Liver (tissue), 9 donors: ENCODE data around the gene CACFD1. TPM values are rescaled to one million over a fixed set of nuclear protein-coding genes. Genes with fewer than 3 reads are reported as not detected.

Experiments used
- DNase-seq: peaks from one replicate; pipeline ENCODE4 v3.0.0-alpha.2; 2017; ENCODE audit warnings: low spot score
- H3K27ac ChIP-seq, 2 donors: one replicate each; pipeline ENCODE4 v1.7.0; 2013; ENCODE audit warnings: inconsistent platforms in 2 of 2, low read length in 2 of 2, control low read depth in 1 of 2, low read depth in 1 of 2, mild to moderate bottlenecking in 1 of 2
- H3K27me3 ChIP-seq, 4 donors: one replicate each; pipeline versions ENCODE4 v1.6.1 to v1.7.0; 2013; ENCODE audit warnings: low read length in 3 of 4, inconsistent platforms in 1 of 4, mild to moderate bottlenecking in 1 of 4, moderate library complexity in 1 of 4; ENCODE audit not compliant: control insufficient read depth in 4 of 4, insufficient read depth in 4 of 4
- H3K36me3 ChIP-seq, 4 donors: one replicate each; pipeline versions ENCODE4 v1.6.1 to v1.7.0; 2013; ENCODE audit warnings: low read length in 3 of 4, mild to moderate bottlenecking in 3 of 4, low read depth in 1 of 4, moderate library complexity in 1 of 4; ENCODE audit not compliant: control insufficient read depth in 4 of 4, insufficient read depth in 3 of 4
- H3K4me1 ChIP-seq, 4 donors: one replicate each; pipeline versions ENCODE4 v1.6.1 to v1.7.0; 2013; ENCODE audit warnings: low read length in 3 of 4, mild to moderate bottlenecking in 3 of 4, moderate library complexity in 1 of 4; ENCODE audit not compliant: control insufficient read depth in 4 of 4, insufficient read depth in 4 of 4
- H3K4me3 ChIP-seq, 3 donors: one replicate each; pipeline versions ENCODE4 v1.6.1 to v1.7.0; 2013; ENCODE audit warnings: low read length in 3 of 3, control low read depth in 1 of 3, low read depth in 1 of 3, mild to moderate bottlenecking in 1 of 3
- H3K9ac ChIP-seq, 2 donors: one replicate each; pipeline ENCODE4 v1.7.0; 2013; ENCODE audit warnings: low read length in 2 of 2, mild to moderate bottlenecking in 2 of 2, moderate library complexity in 2 of 2, control low read depth in 1 of 2, low read depth in 1 of 2
- H3K9me3 ChIP-seq, 4 donors: one replicate each; pipeline versions ENCODE4 v1.6.1 to v1.7.0; 2013; ENCODE audit warnings: low read length in 3 of 4; ENCODE audit not compliant: control insufficient read depth in 4 of 4
- EGR1 ChIP-seq, 2 donors: IDR thresholded peaks; 2 replicates each; pipeline ENCODE4 v1.6.1; 2016 to 2018; ENCODE audit warnings: antibody characterized with exemption in 2 of 2, low read depth in 2 of 2
- FOXA1 ChIP-seq: IDR thresholded peaks from 2 replicates; pipeline ENCODE4 v1.6.1; 2016; ENCODE audit warnings: antibody characterized with exemption
- FOXA2 ChIP-seq: IDR thresholded peaks from 2 replicates; pipeline ENCODE4 v1.6.1; 2016; ENCODE audit warnings: antibody characterized with exemption
- GABPA ChIP-seq, 2 donors: IDR thresholded peaks in 1 of 2; conservative IDR thresholded peaks in 1 of 2; 2 replicates each; pipeline ENCODE4 v1.6.1; 2016; ENCODE audit warnings: antibody characterized with exemption in 2 of 2, mild to moderate bottlenecking in 1 of 2, moderate library complexity in 1 of 2
- HNF4A ChIP-seq, 2 donors: conservative IDR thresholded peaks; 2 replicates each; pipeline ENCODE4 v1.6.1; 2016; ENCODE audit warnings: antibody characterized with exemption in 2 of 2, mild to moderate bottlenecking in 2 of 2
- HNF4G ChIP-seq: IDR thresholded peaks from 2 replicates; pipeline ENCODE4 v1.6.1; 2016; ENCODE audit warnings: antibody characterized with exemption
- JUND ChIP-seq, 2 donors: IDR thresholded peaks; 2 replicates each; pipeline ENCODE4 v1.6.1; 2016; ENCODE audit warnings: antibody characterized with exemption in 2 of 2
- NR2F2 ChIP-seq: IDR thresholded peaks from 2 replicates; pipeline ENCODE4 v1.6.1; 2016; ENCODE audit warnings: antibody characterized with exemption
- RAD21 ChIP-seq, 2 donors: IDR thresholded peaks; 2 replicates each; pipeline ENCODE4 v1.6.1; 2016; ENCODE audit warnings: antibody characterized with exemption in 2 of 2, mild to moderate bottlenecking in 2 of 2
- RXRA ChIP-seq, 2 donors: IDR thresholded peaks; 2 replicates each; pipeline ENCODE4 v1.6.1; 2017 to 2018; ENCODE audit warnings: antibody characterized with exemption in 2 of 2, mild to moderate bottlenecking in 1 of 2
- SP1 ChIP-seq: IDR thresholded peaks from 2 replicates; pipeline ENCODE4 v1.6.1; 2018; ENCODE audit warnings: antibody characterized with exemption, mild to moderate bottlenecking
- TAF1 ChIP-seq: conservative IDR thresholded peaks from 2 replicates; pipeline ENCODE4 v1.6.1; 2016; ENCODE audit warnings: antibody characterized with exemption, mild to moderate bottlenecking
- YY1 ChIP-seq: IDR thresholded peaks from 2 replicates; pipeline ENCODE4 v1.6.1; 2016; ENCODE audit warnings: antibody characterized with exemption, mild to moderate bottlenecking
- WGBS: extraction: QIAGEN DNeasy Blood & Tissue Kit; methylation state at CpG from one replicate; pipeline ENCODE4 v1.1.7; 2013; 5-methylcytosine and 5-hydroxymethylcytosine counted together
- polyA plus RNA-seq, 2 donors: library from polyadenylated mRNA; stranded (reverse) in 1 of 2; unstranded in 1 of 2; fragments of 200-250 nt in 1 of 2; fragments of >200 nt in 1 of 2; fragmentation: Nextera tagmentation in 1 of 2; extraction: Ambion mirVana in 1 of 2; gene quantifications; one replicate each; pipeline versions ENCODE4 v1.2.1 to v1.2.3, GENCODE V29; 2013 to 2015
- total RNA-seq, 2 donors: library from RNA; depleted of rRNA; stranded (reverse); fragments of >200 nt; gene quantifications; one replicate each; pipeline ENCODE4 v1.2.3, GENCODE V29; 2014
- TF ChIP-seq, protein P1 (sequence below): IDR thresholded peaks from 2 replicates; pipeline ENCODE4 v1.6.1; 2016; ENCODE audit warnings: antibody characterized with exemption
- TF ChIP-seq, protein P2 (sequence below): IDR thresholded peaks from 2 replicates; pipeline ENCODE4 v1.6.1; 2016; ENCODE audit warnings: antibody characterized with exemption
- TF ChIP-seq, protein P3 (sequence below): fragments of 150-350 bp; IDR thresholded peaks from 2 replicates; pipeline ENCODE4 v1.5.1; 2017; ENCODE audit warnings: improper control_type of control experiment, low read depth, low read length; ENCODE audit not compliant: missing input control
- TF ChIP-seq, protein P4 (sequence below): IDR thresholded peaks from 2 replicates; pipeline ENCODE4 v1.6.1; 2016; ENCODE audit warnings: antibody characterized with exemption, mild to moderate bottlenecking
- TF ChIP-seq, protein P5 (sequence below): IDR thresholded peaks from 2 replicates; pipeline ENCODE4 v1.6.1; 2016; ENCODE audit warnings: antibody characterized with exemption
- donor health status: healthy.
- donor health status: healthy.
- donor health status: healthy.
- donor health status: healthy.
- donor health status: healthy.

Gene CACFD1
- total and polyA plus RNA-seq, 4 donors: 10.1 to 34.5 (median 26.4) TPM

DNA sequence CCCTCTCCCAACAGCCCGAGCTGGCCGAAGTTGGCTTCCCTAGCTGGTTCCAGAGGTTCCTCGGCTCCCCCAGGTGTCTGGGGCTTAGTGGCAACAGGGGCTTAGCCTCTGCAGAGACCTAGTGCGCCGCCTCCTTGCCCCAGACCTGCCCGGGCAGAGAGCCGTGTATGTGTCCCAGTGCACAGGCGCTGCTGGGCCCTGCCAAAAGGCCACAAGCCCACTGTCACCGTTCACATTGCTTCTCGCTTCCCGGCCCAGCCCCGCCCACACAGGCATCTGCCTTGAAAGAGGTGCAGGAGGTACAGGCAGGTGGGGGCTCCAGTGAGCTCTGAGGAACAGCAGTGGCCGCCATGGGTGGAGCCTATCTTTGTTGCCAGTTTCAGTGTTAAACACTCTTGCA lies 2.5 kb upstream of the CACFD1 start (continued):
- TF ChIP-seq SP1: no peak

DNA sequence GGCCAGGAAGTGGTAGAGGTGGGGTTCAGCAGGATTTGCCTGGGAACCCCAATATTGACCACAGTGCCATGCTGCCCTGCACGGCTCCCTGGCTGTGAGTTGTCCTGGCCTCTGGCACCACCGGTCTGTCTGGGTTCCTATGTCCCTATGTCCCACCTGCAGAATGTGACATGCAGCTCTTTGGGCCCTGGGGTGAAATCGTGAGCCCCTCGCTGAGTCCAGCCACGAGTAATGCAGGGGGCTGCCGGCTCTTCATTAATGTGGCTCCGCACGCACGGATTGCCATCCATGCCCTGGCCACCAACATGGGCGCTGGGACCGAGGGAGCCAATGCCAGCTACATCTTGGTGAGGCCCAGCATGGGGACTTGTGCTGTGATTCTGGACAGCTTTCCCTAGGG lies 2.0 kb upstream of the CACFD1 start:
- Histone ChIP-seq H3K9me3 (no peaks in the 10 kb centered on the region), H3K4me3 (no peak overlapping the region), H3K27me3 (no peaks in the 10 kb centered on the region), H3K4me1 (peaks cover 7 to 29% (median 21%) of the 10 kb centered on the region in 4 donors), H3K9ac (no peak overlapping the region), H3K27ac (no peak overlapping the region), H3K36me3 (peaks cover 0 to 2% (median 0%) of the 10 kb centered on the region in 4 donors)
- WGBS: 95% methylated on average over 11 of the region's 11 CpGs
- TF ChIP-seq, protein P1, sequence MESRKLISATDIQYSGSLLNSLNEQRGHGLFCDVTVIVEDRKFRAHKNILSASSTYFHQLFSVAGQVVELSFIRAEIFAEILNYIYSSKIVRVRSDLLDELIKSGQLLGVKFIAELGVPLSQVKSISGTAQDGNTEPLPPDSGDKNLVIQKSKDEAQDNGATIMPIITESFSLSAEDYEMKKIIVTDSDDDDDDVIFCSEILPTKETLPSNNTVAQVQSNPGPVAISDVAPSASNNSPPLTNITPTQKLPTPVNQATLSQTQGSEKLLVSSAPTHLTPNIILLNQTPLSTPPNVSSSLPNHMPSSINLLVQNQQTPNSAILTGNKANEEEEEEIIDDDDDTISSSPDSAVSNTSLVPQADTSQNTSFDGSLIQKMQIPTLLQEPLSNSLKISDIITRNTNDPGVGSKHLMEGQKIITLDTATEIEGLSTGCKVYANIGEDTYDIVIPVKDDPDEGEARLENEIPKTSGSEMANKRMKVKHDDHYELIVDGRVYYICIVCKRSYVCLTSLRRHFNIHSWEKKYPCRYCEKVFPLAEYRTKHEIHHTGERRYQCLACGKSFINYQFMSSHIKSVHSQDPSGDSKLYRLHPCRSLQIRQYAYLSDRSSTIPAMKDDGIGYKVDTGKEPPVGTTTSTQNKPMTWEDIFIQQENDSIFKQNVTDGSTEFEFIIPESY: no peak
- no peak for TF ChIP-seq TAF1
- TF ChIP-seq, protein P2, sequence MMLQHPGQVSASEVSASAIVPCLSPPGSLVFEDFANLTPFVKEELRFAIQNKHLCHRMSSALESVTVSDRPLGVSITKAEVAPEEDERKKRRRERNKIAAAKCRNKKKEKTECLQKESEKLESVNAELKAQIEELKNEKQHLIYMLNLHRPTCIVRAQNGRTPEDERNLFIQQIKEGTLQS: no peak
- TF ChIP-seq FOXA1: no peak
- no peak for TF ChIP-seq RXRA (IDR thresholded peaks at IDR 0.05)
- TF ChIP-seq, protein P3, sequence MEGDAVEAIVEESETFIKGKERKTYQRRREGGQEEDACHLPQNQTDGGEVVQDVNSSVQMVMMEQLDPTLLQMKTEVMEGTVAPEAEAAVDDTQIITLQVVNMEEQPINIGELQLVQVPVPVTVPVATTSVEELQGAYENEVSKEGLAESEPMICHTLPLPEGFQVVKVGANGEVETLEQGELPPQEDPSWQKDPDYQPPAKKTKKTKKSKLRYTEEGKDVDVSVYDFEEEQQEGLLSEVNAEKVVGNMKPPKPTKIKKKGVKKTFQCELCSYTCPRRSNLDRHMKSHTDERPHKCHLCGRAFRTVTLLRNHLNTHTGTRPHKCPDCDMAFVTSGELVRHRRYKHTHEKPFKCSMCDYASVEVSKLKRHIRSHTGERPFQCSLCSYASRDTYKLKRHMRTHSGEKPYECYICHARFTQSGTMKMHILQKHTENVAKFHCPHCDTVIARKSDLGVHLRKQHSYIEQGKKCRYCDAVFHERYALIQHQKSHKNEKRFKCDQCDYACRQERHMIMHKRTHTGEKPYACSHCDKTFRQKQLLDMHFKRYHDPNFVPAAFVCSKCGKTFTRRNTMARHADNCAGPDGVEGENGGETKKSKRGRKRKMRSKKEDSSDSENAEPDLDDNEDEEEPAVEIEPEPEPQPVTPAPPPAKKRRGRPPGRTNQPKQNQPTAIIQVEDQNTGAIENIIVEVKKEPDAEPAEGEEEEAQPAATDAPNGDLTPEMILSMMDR: no peak
- no peak for TF ChIP-seq RAD21 (IDR thresholded peaks at IDR 0.05)
- no peak for TF ChIP-seq FOXA2
- TF ChIP-seq, protein P4, sequence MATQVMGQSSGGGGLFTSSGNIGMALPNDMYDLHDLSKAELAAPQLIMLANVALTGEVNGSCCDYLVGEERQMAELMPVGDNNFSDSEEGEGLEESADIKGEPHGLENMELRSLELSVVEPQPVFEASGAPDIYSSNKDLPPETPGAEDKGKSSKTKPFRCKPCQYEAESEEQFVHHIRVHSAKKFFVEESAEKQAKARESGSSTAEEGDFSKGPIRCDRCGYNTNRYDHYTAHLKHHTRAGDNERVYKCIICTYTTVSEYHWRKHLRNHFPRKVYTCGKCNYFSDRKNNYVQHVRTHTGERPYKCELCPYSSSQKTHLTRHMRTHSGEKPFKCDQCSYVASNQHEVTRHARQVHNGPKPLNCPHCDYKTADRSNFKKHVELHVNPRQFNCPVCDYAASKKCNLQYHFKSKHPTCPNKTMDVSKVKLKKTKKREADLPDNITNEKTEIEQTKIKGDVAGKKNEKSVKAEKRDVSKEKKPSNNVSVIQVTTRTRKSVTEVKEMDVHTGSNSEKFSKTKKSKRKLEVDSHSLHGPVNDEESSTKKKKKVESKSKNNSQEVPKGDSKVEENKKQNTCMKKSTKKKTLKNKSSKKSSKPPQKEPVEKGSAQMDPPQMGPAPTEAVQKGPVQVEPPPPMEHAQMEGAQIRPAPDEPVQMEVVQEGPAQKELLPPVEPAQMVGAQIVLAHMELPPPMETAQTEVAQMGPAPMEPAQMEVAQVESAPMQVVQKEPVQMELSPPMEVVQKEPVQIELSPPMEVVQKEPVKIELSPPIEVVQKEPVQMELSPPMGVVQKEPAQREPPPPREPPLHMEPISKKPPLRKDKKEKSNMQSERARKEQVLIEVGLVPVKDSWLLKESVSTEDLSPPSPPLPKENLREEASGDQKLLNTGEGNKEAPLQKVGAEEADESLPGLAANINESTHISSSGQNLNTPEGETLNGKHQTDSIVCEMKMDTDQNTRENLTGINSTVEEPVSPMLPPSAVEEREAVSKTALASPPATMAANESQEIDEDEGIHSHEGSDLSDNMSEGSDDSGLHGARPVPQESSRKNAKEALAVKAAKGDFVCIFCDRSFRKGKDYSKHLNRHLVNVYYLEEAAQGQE: no peak
- TF ChIP-seq EGR1 (IDR thresholded peaks at IDR 0.05; ENCODE audit: low read depth in 2 of 2): no peak
- TF ChIP-seq HNF4A (conservative IDR thresholded peaks at IDR 0.05): no peak
- no peak for TF ChIP-seq YY1
- TF ChIP-seq SP1: no peak
- TF ChIP-seq HNF4G: no peak
- no peak for TF ChIP-seq NR2F2
- TF ChIP-seq GABPA (IDR thresholded peaks at IDR 0.05 in 1 of 2, conservative IDR thresholded peaks at IDR 0.05 in 1 of 2): no peak
- TF ChIP-seq, protein P5, sequence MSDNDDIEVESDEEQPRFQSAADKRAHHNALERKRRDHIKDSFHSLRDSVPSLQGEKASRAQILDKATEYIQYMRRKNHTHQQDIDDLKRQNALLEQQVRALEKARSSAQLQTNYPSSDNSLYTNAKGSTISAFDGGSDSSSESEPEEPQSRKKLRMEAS: no peak
- TF ChIP-seq JUND (IDR thresholded peaks at IDR 0.05): no peak
- DNase-seq: no peak
